Measurements from ENCODE around the gene PDSS2. TPM values are rescaled to one million over a fixed set of nuclear protein-coding genes. Genes with fewer than 3 reads are reported as not detected.

Gene PDSS2
- total RNA-seq, 4 donors from 2014 or later, result 4.3 to 14.7 (median 12.1) TPM

GRCh38 chr6:107207251-107207873, 252.0 kb downstream of the PDSS2 start:
- Histone ChIP-seq H3K4me1 (no peaks in the 10 kb centered on the region), H3K36me3 (no peaks in the 10 kb centered on the region), H3K27me3 (no peaks in the 10 kb centered on the region), H3K9me3 (no peaks in the 10 kb centered on the region), H3K4me3 (no peak overlapping the region), H3K27ac (no peak overlapping the region)
- TF ChIP-seq EP300 (IDR thresholded peaks at IDR 0.05) (no peak), CTCF (IDR thresholded peaks at IDR 0.05) (no peak), POLR2AphosphoS5 (IDR thresholded peaks at IDR 0.05) (no peak), POLR2A (IDR thresholded peaks at IDR 0.05) (no peak)
- no peak for DNase-seq (ENCODE audit: low spot score in 2 of 2)
- 89% methylated on average over 4 of the region's 4 CpGs for WGBS

GRCh38 chr6:107205058-107205998, 254.0 kb downstream of the PDSS2 start:
- Histone ChIP-seq H3K4me3 (no peak overlapping the region), H3K36me3 (no peaks in the 10 kb centered on the region), H3K4me1 (no peaks in the 10 kb centered on the region), H3K27me3 (no peaks in the 10 kb centered on the region), H3K9me3 (no peaks in the 10 kb centered on the region), H3K27ac (no peak overlapping the region)
- DNase-seq (ENCODE audit: low spot score in 2 of 2), result no peak
- TF ChIP-seq POLR2AphosphoS5 (IDR thresholded peaks at IDR 0.05) (no peak), CTCF (IDR thresholded peaks at IDR 0.05) (no peak), POLR2A (IDR thresholded peaks at IDR 0.05) (no peak), EP300 (IDR thresholded peaks at IDR 0.05) (no peak)
- 92% methylated on average over 6 of the region's 6 CpGs for WGBS

GRCh38 chr6:107202876-107203468, 256.4 kb downstream of the PDSS2 start:
- Histone ChIP-seq H3K9me3 (no peaks in the 10 kb centered on the region), H3K27ac (no peak overlapping the region), H3K4me3 (no peak overlapping the region), H3K4me1 (no peaks in the 10 kb centered on the region), H3K36me3 (no peaks in the 10 kb centered on the region), H3K27me3 (no peaks in the 10 kb centered on the region)
- WGBS, result 54% methylated on average over 4 of the region's 4 CpGs
- no peak for DNase-seq (ENCODE audit: low spot score in 2 of 2)
- TF ChIP-seq EP300 (IDR thresholded peaks at IDR 0.05) (no peak), CTCF (IDR thresholded peaks at IDR 0.05) (no peak), POLR2AphosphoS5 (IDR thresholded peaks at IDR 0.05) (no peak), POLR2A (IDR thresholded peaks at IDR 0.05) (no peak)

- Histone ChIP-seq H3K9me3 (no peaks in the 10 kb centered on the region), H3K36me3 (peaks cover 4% of the 10 kb centered on the region), H3K4me3 (no peak overlapping the region), H3K27ac (no peak overlapping the region), H3K27me3 (no peaks in the 10 kb centered on the region), H3K4me1 (no peaks in the 10 kb centered on the region)
- no peak for DNase-seq (ENCODE audit: low spot score in 2 of 2)
- WGBS, result 96% methylated on average over 7 of the region's 7 CpGs
- TF ChIP-seq EP300 (IDR thresholded peaks at IDR 0.05), result no peak
- no peak for TF ChIP-seq POLR2A (IDR thresholded peaks at IDR 0.05)
- TF ChIP-seq POLR2AphosphoS5 (IDR thresholded peaks at IDR 0.05), result no peak
- no peak for TF ChIP-seq CTCF (IDR thresholded peaks at IDR 0.05)
Measured at GRCh38 chr6:107198631-107199416, 260.5 kb downstream of the PDSS2 start.

All from suprapubic skin (tissue), 4 donors.